Measurements from ENCODE around the gene ERV3-1. TPM values are rescaled to one million over a fixed set of nuclear protein-coding genes. Genes with fewer than 3 reads are reported as not detected.

ERV3-1 gene
- total RNA-seq, 1 experiment from 2014 or later = 23.1 TPM

DNA sequence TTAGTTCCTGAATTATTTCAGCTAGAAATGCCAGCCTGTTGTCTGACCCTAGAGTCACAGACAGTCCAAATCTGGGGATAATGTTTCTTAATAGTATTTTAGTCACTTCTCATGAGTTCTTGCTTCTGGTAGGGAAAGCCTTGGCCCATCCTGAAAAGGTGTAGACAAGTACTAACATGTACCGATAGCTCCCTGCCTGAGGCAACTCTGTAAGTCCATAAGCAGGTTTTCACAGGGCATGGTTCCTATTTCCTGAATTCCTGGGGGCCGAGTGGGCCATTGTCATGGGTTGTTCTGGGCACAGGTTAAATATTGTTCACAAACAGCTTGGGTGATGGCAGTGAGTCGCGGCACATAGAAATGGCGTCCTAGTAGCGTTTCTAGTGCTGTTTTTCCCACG lies 12.6 kb downstream of the ERV3-1 start:
- H3K4me3 ChIP-seq (ENCODE audit: low read depth in 2 of 2, low read length in 2 of 2) = no peak overlapping the region
- ATAC-seq (no peak), DNase-seq (ENCODE audit: low read depth, low spot score) (no peak)
- no peaks in the 10 kb centered on the region for H3K36me3 ChIP-seq (ENCODE audit: control insufficient read depth, insufficient read depth, low read length)
- TF ChIP-seq CTCF (IDR thresholded peaks at IDR 0.05) = no peak
- no peak for TF ChIP-seq SIN3A (IDR thresholded peaks at IDR 0.05; ENCODE audit: borderline replicate concordance, insufficient read depth, low read depth, low read length)
- TF ChIP-seq TCF7L2 (IDR thresholded peaks at IDR 0.05; ENCODE audit: low read depth, low read length) = no peak
- no peak for TF ChIP-seq POLR2AphosphoS5 (IDR thresholded peaks at IDR 0.05; ENCODE audit: low read depth, low read length)
- TF ChIP-seq, protein P1, sequence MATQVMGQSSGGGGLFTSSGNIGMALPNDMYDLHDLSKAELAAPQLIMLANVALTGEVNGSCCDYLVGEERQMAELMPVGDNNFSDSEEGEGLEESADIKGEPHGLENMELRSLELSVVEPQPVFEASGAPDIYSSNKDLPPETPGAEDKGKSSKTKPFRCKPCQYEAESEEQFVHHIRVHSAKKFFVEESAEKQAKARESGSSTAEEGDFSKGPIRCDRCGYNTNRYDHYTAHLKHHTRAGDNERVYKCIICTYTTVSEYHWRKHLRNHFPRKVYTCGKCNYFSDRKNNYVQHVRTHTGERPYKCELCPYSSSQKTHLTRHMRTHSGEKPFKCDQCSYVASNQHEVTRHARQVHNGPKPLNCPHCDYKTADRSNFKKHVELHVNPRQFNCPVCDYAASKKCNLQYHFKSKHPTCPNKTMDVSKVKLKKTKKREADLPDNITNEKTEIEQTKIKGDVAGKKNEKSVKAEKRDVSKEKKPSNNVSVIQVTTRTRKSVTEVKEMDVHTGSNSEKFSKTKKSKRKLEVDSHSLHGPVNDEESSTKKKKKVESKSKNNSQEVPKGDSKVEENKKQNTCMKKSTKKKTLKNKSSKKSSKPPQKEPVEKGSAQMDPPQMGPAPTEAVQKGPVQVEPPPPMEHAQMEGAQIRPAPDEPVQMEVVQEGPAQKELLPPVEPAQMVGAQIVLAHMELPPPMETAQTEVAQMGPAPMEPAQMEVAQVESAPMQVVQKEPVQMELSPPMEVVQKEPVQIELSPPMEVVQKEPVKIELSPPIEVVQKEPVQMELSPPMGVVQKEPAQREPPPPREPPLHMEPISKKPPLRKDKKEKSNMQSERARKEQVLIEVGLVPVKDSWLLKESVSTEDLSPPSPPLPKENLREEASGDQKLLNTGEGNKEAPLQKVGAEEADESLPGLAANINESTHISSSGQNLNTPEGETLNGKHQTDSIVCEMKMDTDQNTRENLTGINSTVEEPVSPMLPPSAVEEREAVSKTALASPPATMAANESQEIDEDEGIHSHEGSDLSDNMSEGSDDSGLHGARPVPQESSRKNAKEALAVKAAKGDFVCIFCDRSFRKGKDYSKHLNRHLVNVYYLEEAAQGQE (IDR thresholded peaks at IDR 0.05; ENCODE audit: insufficient read depth in 1 of 2, low read depth in 2 of 2, low read length in 1 of 2) = no peak
- in situ Hi-C loops (cut with HindIII; ENCODE audit: low pct_unique_long_range_greater_than_20kb, low sequenced_read_pairs) = no loop called here
- BruUV-seq (replicated peaks) = no TSS peak
- H3K27ac ChIP-seq (ENCODE audit: low read length) = no peak overlapping the region
- H3K9me3 ChIP-seq (ENCODE audit: control insufficient read depth, insufficient read depth, low read depth, low read length) = peaks cover 20% of the 10 kb centered on the region
- no peaks in the 10 kb centered on the region for H3K27me3 ChIP-seq (ENCODE audit: control insufficient read depth, insufficient read depth, low read length)
- intact Hi-C loops (cut with micrococcal nuclease; ENCODE audit: unreplicated experiment) = no loop called here
- H3K4me1 ChIP-seq (ENCODE audit: control insufficient read depth, insufficient read depth, low read length) = no peaks in the 10 kb centered on the region
- CTCF ChIA-PET = no interaction called here
- POLR2A ChIA-PET = no interaction called here

- no peak for ATAC-seq
- no peaks in the 10 kb centered on the region for H3K4me1 ChIP-seq (ENCODE audit: control insufficient read depth, insufficient read depth, low read length)
- no TSS peak for BruUV-seq (replicated peaks)
- ChIA-PET POLR2A (no interaction called here), CTCF (no interaction called here)
- H3K36me3 ChIP-seq (ENCODE audit: control insufficient read depth, insufficient read depth, low read length) = no peaks in the 10 kb centered on the region
- no peak for TF ChIP-seq POLR2AphosphoS5 (IDR thresholded peaks at IDR 0.05; ENCODE audit: low read depth, low read length)
- no peak for TF ChIP-seq SIN3A (IDR thresholded peaks at IDR 0.05; ENCODE audit: borderline replicate concordance, insufficient read depth, low read depth, low read length)
- TF ChIP-seq, protein P1 (IDR thresholded peaks at IDR 0.05; ENCODE audit: insufficient read depth in 1 of 2, low read depth in 2 of 2, low read length in 1 of 2) = no peak
- TF ChIP-seq TCF7L2 (IDR thresholded peaks at IDR 0.05; ENCODE audit: low read depth, low read length) = no peak
- TF ChIP-seq CTCF (IDR thresholded peaks at IDR 0.05) = no peak
- in situ Hi-C loops (cut with HindIII; ENCODE audit: low pct_unique_long_range_greater_than_20kb, low sequenced_read_pairs) (no loop called here), intact Hi-C loops (cut with micrococcal nuclease; ENCODE audit: unreplicated experiment) (no loop called here)
- H3K27me3 ChIP-seq (ENCODE audit: control insufficient read depth, insufficient read depth, low read length) = no peaks in the 10 kb centered on the region
- no peak overlapping the region for H3K4me3 ChIP-seq (ENCODE audit: low read depth in 2 of 2, low read length in 2 of 2)
- DNase-seq (ENCODE audit: low read depth, low spot score) = no peak
- H3K9me3 ChIP-seq (ENCODE audit: control insufficient read depth, insufficient read depth, low read depth, low read length) = peaks cover 21% of the 10 kb centered on the region
- H3K27ac ChIP-seq (ENCODE audit: low read length) = no peak overlapping the region
Measured at GRCh38 chr7:64992971-64993370, 13.5 kb downstream of the ERV3-1 start.
